Stimulated activated CD8-positive, alpha-beta memory T cell treated with anti-CD3 and anti-CD28 coated beads, Interleukin-7, amount 100 ng/mL, for 24 hours (primary cell): Measurements from ENCODE around the gene FAM168A.
"Not testable (repeated sequence)": the region's sequence is repeated elsewhere in the genome, so short reads cannot be mapped to it uniquely, and the experiment has no call there.

Source experiments
- DNase-seq: peaks from one replicate; pipeline ENCODE4 v3.0.0-alpha.2; 2020; ENCODE audit warnings: low read depth

The FAM168A gene

DNA sequence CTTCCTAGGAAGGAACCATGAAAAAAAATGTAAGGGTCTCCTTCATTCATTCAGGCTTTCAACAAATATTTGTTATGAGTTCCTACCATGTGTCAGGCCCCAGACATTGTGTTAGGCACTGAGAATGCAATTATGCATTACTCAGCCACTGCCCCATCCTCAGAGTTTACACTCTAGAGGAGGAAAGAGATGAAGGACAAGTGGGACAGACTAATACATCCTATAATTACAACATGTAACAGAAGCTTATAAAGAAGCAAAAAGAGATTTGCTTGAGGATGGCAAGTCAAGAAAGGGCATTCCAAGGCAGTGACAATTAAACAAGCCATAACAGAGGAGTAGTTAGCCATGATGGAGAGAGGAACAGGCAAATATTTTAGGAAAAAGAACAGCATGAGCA is 78.6 kb downstream of the FAM168A start:
- DNase-seq, result no peak

DNA sequence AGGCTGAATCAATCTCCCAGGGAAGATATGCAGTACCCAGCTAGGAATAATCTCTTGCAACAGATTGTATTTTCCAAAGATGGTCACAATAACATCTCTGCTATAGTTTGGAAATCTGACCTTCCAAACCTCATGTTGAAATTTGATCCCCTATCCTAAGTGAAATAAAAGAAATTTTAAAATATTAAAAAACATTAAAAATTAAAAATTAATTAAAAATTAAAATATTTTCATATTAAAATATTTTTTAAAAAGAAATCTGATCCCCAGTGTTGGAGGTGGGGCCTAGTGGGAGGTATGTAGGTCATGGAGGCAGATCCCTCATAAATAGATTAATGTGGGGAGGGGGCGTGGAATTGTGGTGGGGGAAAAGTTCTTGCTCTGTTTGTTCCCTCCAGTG is 79.7 kb downstream of the FAM168A start:
- no peak for DNase-seq

DNA sequence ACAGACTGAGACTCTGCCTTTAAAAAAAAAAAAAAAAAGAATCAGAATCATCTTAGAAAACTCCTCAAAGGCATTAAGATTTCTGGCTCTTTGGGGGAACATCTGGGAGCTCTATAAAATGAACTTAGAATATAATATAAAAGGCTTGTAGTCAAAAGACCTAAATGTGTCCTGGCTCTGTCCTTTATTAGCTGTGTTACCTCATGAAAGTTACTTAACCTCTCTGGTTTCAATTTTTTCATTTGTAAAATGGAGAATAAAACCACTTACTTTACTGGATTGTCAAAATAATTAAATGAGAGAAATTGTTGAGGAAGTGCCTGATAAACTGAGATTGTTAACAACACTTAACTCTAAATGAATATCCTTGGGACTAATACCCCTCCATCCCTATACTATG is 81.8 kb downstream of the FAM168A start:
- DNase-seq, result no peak

GRCh38 chr11:73513707-73514106 is 84.2 kb downstream of the FAM168A start:
- no peak for DNase-seq

DNA sequence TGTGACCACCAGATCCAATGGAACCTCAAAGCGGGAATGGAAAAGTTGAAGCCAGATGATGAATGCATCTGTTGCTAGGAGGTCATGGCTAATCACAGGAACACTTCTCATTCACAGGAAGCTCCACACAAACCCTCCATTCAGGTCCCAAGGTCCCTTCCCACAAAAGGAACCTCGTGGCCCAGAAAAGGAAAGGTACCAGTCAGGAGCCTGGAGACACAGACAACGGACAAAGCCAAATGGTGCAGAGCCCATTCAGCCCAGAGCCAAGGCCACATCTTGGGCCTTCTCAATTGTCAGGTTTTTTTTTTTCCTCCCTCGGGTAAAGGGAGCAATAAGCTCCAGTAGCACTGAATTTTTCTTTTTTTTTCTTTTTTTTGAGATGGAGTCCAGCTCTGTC is 87.0 kb downstream of the FAM168A start:
- no peak for DNase-seq

DNA sequence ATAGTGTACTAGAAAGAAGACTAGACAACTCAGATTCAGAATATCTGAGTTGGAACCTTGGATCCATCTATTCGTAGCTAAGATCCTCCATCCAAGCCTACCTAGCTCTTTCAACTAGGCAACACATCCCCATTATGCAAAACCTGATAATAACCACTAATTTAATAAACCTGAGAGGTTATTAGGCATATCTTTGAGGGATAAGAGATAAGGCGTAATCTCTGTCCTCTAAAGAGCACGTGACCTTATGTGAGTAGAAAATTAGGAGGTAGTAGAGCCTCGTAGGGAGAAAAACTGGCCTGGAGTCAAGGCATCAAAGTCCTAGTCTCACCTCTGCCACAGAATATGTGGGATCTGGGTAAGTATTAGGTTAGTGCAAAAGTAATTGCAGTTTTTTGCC is 87.8 kb downstream of the FAM168A start:
- no peak for DNase-seq

GRCh38 chr11:73509188-73509587 is 88.7 kb downstream of the FAM168A start:
- DNase-seq, result no peak

GRCh38 chr11:73508243-73509176 is 89.4 kb downstream of the FAM168A start:
- no peak for DNase-seq

DNA sequence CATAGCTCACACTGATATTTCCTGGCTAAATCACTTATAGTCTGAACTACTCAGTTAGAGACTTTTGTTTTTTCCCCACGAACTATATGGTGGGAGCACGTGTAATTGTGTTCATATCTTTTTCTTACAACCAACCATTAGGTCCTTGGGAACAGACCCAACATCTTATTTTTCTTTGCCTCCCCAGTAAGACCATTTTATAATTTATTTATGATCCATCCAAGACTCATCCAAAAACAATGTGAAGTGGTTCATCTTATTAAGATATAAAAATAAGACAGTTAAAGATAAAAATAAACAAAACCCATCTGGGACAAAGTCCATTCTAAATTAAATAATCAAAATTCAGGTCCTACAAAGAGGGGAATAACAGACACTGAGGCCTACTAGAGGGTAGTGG is 90.8 kb downstream of the FAM168A start:
- no peak for DNase-seq

GRCh38 chr11:73506038-73506437 is 91.9 kb downstream of the FAM168A start:
- DNase-seq, result no peak

DNA sequence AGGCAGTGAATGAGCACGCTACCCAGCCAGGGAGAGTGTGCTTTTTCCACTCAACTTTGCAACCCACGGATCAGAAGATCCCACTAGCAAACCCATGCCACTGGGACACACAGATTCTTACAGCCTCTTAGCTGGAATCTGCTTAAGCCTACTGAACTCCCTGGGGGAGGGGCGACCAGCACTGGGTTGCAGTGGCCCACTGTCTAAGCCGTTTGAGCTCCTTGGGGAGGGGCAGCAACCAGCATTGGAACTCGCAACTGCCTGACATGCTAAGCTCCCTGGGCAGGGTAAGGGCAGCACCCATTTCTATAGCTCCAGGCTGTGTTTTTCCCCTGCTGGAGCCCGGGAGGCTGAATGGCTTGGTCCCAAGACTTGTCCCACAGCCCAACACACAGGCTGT is 99.6 kb downstream of the FAM168A start:
- no peak for DNase-seq

- no peak for DNase-seq
Observed at GRCh38 chr11:73496134-73496533, 101.8 kb downstream of the FAM168A start.

DNA sequence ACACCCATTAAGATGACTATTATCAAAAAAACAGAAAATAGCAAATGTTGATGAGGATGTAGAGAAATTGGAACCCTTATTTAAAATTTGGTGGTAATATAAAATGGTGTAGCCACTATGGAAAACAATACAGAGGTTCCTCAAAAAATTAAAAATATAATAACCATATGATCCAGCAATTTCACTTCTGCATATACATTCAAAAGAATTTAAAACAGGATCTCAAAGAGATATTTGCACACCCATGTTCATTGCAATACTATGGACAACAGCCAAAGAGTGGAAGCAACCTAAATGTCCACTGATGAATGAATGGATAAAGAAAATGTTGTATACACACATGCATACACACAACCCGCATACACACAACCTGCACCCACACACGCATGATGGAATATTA is 102.2 kb downstream of the FAM168A start:
- DNase-seq, result no peak

DNA sequence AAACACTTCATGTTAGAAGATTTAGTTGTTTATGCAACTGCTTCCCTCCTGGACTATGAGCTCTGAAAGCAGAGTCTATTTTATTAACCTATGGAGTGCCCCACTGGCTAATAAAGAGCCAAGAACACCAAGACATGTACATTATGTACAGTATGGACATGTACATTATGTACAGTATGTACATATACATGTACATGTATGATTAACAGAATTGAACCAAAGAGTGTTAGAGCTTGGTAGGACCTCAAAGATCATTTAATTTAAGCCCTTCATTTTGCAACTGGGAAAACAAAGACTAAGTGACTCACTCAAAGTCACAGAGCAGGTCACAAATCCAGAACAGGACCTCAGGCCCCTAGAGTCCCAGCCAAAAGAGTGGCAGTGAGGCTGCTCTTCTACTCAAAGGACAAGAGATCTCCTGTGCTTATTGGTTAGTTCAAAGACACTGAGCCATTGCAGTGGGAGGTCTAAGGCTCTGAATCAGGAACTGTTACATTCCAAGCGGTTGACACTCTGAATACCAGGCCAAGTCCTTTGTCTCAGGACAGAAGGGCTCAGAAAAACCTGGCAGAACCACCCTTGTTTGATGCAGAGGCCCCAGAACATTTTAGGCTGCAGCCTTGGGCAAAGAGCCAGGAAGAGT is 103.8 kb downstream of the FAM168A start:
- no peak for DNase-seq

DNA sequence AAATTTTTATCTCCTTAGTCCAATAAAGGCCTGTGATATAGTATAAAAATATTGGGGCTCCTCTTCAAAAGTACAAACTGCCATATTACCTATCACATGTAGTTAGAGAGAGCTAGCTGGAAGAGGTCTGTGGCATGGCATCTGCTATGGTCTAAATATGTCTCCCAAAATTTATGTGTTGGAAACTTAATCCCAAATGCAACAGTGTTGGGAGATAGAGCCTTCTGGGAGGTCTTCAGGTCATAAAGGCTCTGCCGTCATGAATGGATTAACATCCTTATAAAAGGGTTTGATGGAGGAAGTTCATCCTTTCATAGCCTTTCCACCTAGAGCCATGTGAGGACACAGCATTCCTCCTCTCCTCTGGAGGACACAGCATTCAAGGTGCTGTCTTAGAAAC is 116.3 kb downstream of the FAM168A start:
- no peak for DNase-seq

GRCh38 chr11:73480677-73481076 is 117.2 kb downstream of the FAM168A start:
- DNase-seq, result no peak

GRCh38 chr11:73478737-73479347 is 119.1 kb downstream of the FAM168A start:
- DNase-seq, result no peak

GRCh38 chr11:73477518-73477917 is 120.4 kb downstream of the FAM168A start:
- DNase-seq, result no peak

GRCh38 chr11:73475549-73476095 is 122.3 kb downstream of the FAM168A start:
- DNase-seq, result no peak

DNA sequence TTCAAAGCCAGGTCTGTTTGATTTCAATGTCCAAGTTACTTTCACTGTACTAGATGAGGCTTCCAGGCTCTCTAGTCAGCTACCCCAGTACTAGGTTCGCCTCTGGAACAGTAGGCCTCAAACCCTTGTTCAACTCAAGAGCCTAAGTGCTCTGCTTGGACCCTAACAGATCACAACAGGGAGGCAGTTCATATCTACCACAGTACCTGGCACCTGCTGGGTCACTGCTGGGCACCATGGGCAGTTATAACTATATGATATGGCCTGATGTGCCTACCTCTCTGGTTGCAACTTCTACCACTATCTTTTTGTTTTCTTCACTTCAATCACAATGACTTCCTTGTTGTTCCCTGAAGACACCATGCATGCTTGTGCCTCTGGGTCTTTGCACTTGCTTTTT is 124.7 kb downstream of the FAM168A start:
- no peak for DNase-seq

- not testable (repeated sequence) for DNase-seq
Observed at GRCh38 chr11:73470036-73470612, 127.8 kb downstream of the FAM168A start.

DNA sequence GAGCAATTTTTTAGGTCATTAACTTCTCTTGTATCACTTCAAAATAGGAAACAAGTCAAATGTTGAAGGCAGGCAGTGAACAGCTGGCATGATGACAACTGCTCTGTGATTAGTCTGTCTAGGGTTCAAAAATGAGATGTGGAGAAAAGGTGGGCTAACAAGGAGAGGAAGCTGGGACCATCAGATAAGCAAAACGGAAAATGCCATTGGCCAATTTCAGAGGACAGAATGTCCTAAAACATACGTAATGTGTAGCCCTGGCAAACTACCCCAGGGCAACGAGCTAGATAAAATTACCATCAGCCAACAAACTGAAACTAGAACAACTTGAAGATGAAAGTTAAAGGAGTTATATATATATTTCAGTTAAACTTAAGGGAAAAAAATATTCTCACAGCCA is 128.5 kb downstream of the FAM168A start:
- no peak for DNase-seq
